ENCODE measurements around the gene SRGN.
"Not testable (repeated sequence)": the region's sequence is repeated elsewhere in the genome, so short reads cannot be mapped to it uniquely, and the experiment has no call there.

The SRGN gene

GRCh38 chr10:69087590-69088470, at the start of gene SRGN:
Gene SRGN (plus strand): TSS chr10:69088103. CDS start chr10:69088158, 55 bp downstream.
- DNase-seq (ENCODE audit: extremely low spot score, insufficient read length, low read depth) (peak; percentile 26), FAIRE-seq (peak; percentile 95)

- DNase-seq (ENCODE audit: extremely low spot score, insufficient read length, low read depth); FAIRE-seq: not testable (repeated sequence)
Observed at GRCh38 chr10:69040904-69041303, 47.0 kb upstream of the SRGN start.

GRCh38 chr10:69042417-69042816, 45.5 kb upstream of the SRGN start:
- FAIRE-seq (no peak), DNase-seq (ENCODE audit: extremely low spot score, insufficient read length, low read depth) (no peak)

GRCh38 chr10:69042838-69043237, 45.1 kb upstream of the SRGN start:
- no peak for FAIRE-seq

GRCh38 chr10:69043931-69044531, 43.9 kb upstream of the SRGN start:
- FAIRE-seq, result peak; percentile 93

More at GRCh38 chr10:69042838-69043237, 45.1 kb upstream of the SRGN start:
- DNase-seq (ENCODE audit: extremely low spot score, insufficient read length, low read depth), result no peak

GRCh38 chr10:69044546-69044945, 43.4 kb upstream of the SRGN start:
- no peak for FAIRE-seq
- no peak for DNase-seq (ENCODE audit: extremely low spot score, insufficient read length, low read depth)

More at GRCh38 chr10:69043931-69044531, 43.9 kb upstream of the SRGN start:
- DNase-seq (ENCODE audit: extremely low spot score, insufficient read length, low read depth), result peak; percentile 32

GRCh38 chr10:69045441-69046300, 42.2 kb upstream of the SRGN start:
- DNase-seq (ENCODE audit: extremely low spot score, insufficient read length, low read depth), result peak; percentile 26
- FAIRE-seq, result peak; percentile 94

GRCh38 chr10:69047111-69047832, 40.6 kb upstream of the SRGN start:
- FAIRE-seq (no peak), DNase-seq (ENCODE audit: extremely low spot score, insufficient read length, low read depth) (no peak)

GRCh38 chr10:69048103-69048502, 39.8 kb upstream of the SRGN start:
- DNase-seq (ENCODE audit: extremely low spot score, insufficient read length, low read depth) (no peak), FAIRE-seq (peak; percentile 77)

- FAIRE-seq (no peak), DNase-seq (ENCODE audit: extremely low spot score, insufficient read length, low read depth) (no peak)
Observed at GRCh38 chr10:69049566-69049961, 38.3 kb upstream of the SRGN start.

GRCh38 chr10:69051303-69051702, 36.6 kb upstream of the SRGN start:
- DNase-seq (ENCODE audit: extremely low spot score, insufficient read length, low read depth) (peak; percentile 37), FAIRE-seq (peak; percentile 88)

GRCh38 chr10:69051710-69052487, 36.0 kb upstream of the SRGN start:
- no peak for DNase-seq (ENCODE audit: extremely low spot score, insufficient read length, low read depth)

GRCh38 chr10:69052736-69053135, 35.2 kb upstream of the SRGN start:
- DNase-seq (ENCODE audit: extremely low spot score, insufficient read length, low read depth), result no peak
- no peak for FAIRE-seq

More at GRCh38 chr10:69051710-69052487, 36.0 kb upstream of the SRGN start:
- FAIRE-seq, result peak; percentile 86

- FAIRE-seq (peak; percentile 71), DNase-seq (ENCODE audit: extremely low spot score, insufficient read length, low read depth) (no peak)
Observed at GRCh38 chr10:69055241-69055640, 32.7 kb upstream of the SRGN start.

GRCh38 chr10:69056129-69056528, 31.8 kb upstream of the SRGN start:
- no peak for DNase-seq (ENCODE audit: extremely low spot score, insufficient read length, low read depth)
- peak; percentile 89 for FAIRE-seq

GRCh38 chr10:69056536-69057260, 31.2 kb upstream of the SRGN start:
- DNase-seq (ENCODE audit: extremely low spot score, insufficient read length, low read depth) (no peak), FAIRE-seq (peak; percentile 29)

GRCh38 chr10:69057261-69057950, 30.5 kb upstream of the SRGN start:
- peak; percentile 83 for FAIRE-seq
- DNase-seq (ENCODE audit: extremely low spot score, insufficient read length, low read depth), result no peak

GRCh38 chr10:69057951-69058297, 30.0 kb upstream of the SRGN start:
- FAIRE-seq, result peak; percentile 29
- DNase-seq (ENCODE audit: extremely low spot score, insufficient read length, low read depth), result no peak
